Smooth muscle cell (in vitro differentiated cells): Measurements from ENCODE around the gene KHDC4. TPM values are rescaled to one million over a fixed set of nuclear protein-coding genes. Genes with fewer than 3 reads are reported as not detected.

Experiments used
- DNase-seq: peaks from one replicate; lab custom pipeline; 2025; ENCODE audit not compliant: unreplicated experiment; lab: John Stamatoyannopoulos, UW
- H2AFZ ChIP-seq: fragments of 200-600 bp; sonication (generic); 2 replicates; pipeline ENCODE4 v1.6.0; 2016; ENCODE audit warnings: antibody characterized with exemption, low read depth, mild to moderate bottlenecking
- H3F3A ChIP-seq: fragments of 200-600 bp; sonication (generic); 2 replicates; pipeline ENCODE4 v1.6.0; 2017; ENCODE audit warnings: antibody characterized with exemption, low read depth
- H3K27ac ChIP-seq: fragments of 200-600 bp; sonication (generic); 2 replicates; pipeline ENCODE4 v1.5.1; 2016; ENCODE audit warnings: low read depth, mild to moderate bottlenecking
- H3K27me3 ChIP-seq: fragments of 200-600 bp; sonication (generic); 2 replicates; pipeline ENCODE4 v1.6.1; 2016; ENCODE audit warnings: low read depth, mild to moderate bottlenecking
- H3K36me3 ChIP-seq: fragments of 200-600 bp; sonication (generic); 2 replicates; pipeline ENCODE4 v1.5.1; 2016; ENCODE audit warnings: low read depth
- H3K4me1 ChIP-seq: fragments of 200-600 bp; sonication (generic); 2 replicates; pipeline ENCODE4 v1.5.1; 2016; ENCODE audit warnings: low read depth
- H3K4me2 ChIP-seq: fragments of 200-600 bp; sonication (generic); 2 replicates; pipeline ENCODE4 v1.6.0; 2016; ENCODE audit warnings: mild to moderate bottlenecking
- H3K4me3 ChIP-seq: fragments of 200-600 bp; sonication (generic); 2 replicates; pipeline ENCODE4 v1.5.1; 2016; ENCODE audit warnings: mild to moderate bottlenecking
- H3K79me2 ChIP-seq: fragments of 200-600 bp; sonication (generic); 2 replicates; pipeline ENCODE4 v1.6.0; 2016; ENCODE audit warnings: low read depth, mild to moderate bottlenecking
- H3K9ac ChIP-seq: fragments of 200-600 bp; sonication (generic); 2 replicates; pipeline ENCODE4 v1.6.0; 2016; ENCODE audit warnings: low read depth
- H3K9me3 ChIP-seq: fragments of 200-600 bp; sonication (generic); replicated peaks from 2 replicates; pipeline ENCODE4 v1.5.1; 2016; ENCODE audit warnings: low read depth
- H4K20me1 ChIP-seq: fragments of 200-600 bp; sonication (generic); 2 replicates; pipeline ENCODE4 v1.6.0; 2016; ENCODE audit warnings: low read depth
- CTCF ChIP-seq: fragments of 200-600 bp; sonication (generic); IDR thresholded peaks from 2 replicates; pipeline ENCODE4 v1.5.1; 2017; ENCODE audit warnings: borderline replicate concordance, mild to moderate bottlenecking, antibody characterized with exemption; ENCODE audit not compliant: insufficient read depth, poor library complexity, severe bottlenecking
- WGBS: methylation state at CpG from one replicate; pipeline ENCODE4 v1.1.7; 2016; ENCODE audit warnings: low lambda C conversion rate; 5-methylcytosine and 5-hydroxymethylcytosine counted together
- polyA plus RNA-seq: library from polyadenylated mRNA; unstranded; fragments of >200 nt; fragmentation: Nextera tagmentation; extraction: Ambion mirVana; gene quantifications from 2 replicates; pipeline ENCODE4 v1.2.1, GENCODE V29; 2016
- total RNA-seq: library from RNA; depleted of rRNA; stranded (reverse); fragments of >200 nt; gene quantifications from 2 replicates; pipeline ENCODE4 v1.2.3, GENCODE V29; 2014

Gene KHDC4
- total RNA-seq (35.6 and 41.7 TPM in 2 replicates), polyA plus RNA-seq (14.9 and 18.3 TPM in 2 replicates)

GRCh38 chr1:155934097-155934935, at the start of gene KHDC4:
Gene KHDC4 (minus strand): TSS chr1:155934413. CDS start chr1:155934373, 40 bp downstream.
- no peak for TF ChIP-seq CTCF

GRCh38 chr1:155983191-155984024, 49.2 kb upstream of the KHDC4 start:
- H3K4me2 ChIP-seq, result peak overlapping the region; percentile 90
- peak; percentile 43 for DNase-seq
- no peaks in the 10 kb centered on the region for H3K27me3 ChIP-seq
- 9% methylated on average over 4 of the region's 4 CpGs for whole genome bisulfite sequencing
- H3K4me1 ChIP-seq, result peaks cover 40% of the 10 kb centered on the region
- TF ChIP-seq CTCF, result no peak
- H3K36me3 ChIP-seq, result no peaks in the 10 kb centered on the region
- H3F3A ChIP-seq, result peaks cover 32% of the 10 kb centered on the region
- no peaks in the 10 kb centered on the region for H4K20me1 ChIP-seq
- H3K27ac ChIP-seq, result peak overlapping the region; percentile 96
- peak overlapping the region; percentile 35 for H3K4me3 ChIP-seq
- H3K9me3 ChIP-seq, result no peaks in the 10 kb centered on the region
- peaks cover 33% of the 10 kb centered on the region for H3K79me2 ChIP-seq
- H2AFZ ChIP-seq, result peak overlapping the region; percentile 22
- H3K9ac ChIP-seq, result peak overlapping the region; percentile 77

More at GRCh38 chr1:155934097-155934935, at the start of gene KHDC4:
- WGBS, result 2% methylated on average over 50 of the region's 50 CpGs
- H3K27me3 ChIP-seq, result no peaks in the 10 kb centered on the region
- peak within 1 kb of the TSS; percentile 86 for H3K4me3 ChIP-seq
- H3K9me3 ChIP-seq, result no peaks in the 10 kb centered on the region
- peaks cover 48% of the 10 kb centered on the region for H3K79me2 ChIP-seq
- H2AFZ ChIP-seq, result peak within 1 kb of the TSS; percentile 56
- peaks cover 9% of the 10 kb centered on the region for H3F3A ChIP-seq
- peak within 1 kb of the TSS; percentile 99 for H3K4me2 ChIP-seq
- peak within 1 kb of the TSS; percentile 96 for H3K9ac ChIP-seq
- H3K36me3 ChIP-seq, result no peaks in the 10 kb centered on the region
- peaks cover 43% of the 10 kb centered on the region for H4K20me1 ChIP-seq
- DNase-seq, result peak; percentile 54
- H3K4me1 ChIP-seq, result peaks cover 30% of the 10 kb centered on the region
- peak within 1 kb of the TSS; percentile 81 for H3K27ac ChIP-seq

GRCh38 chr1:155982106-155982505, 47.9 kb upstream of the KHDC4 start:
- Histone ChIP-seq H3K4me1 (peaks cover 42% of the 10 kb centered on the region), H3F3A (peaks cover 32% of the 10 kb centered on the region), H3K4me2 (peak overlapping the region; percentile 90), H3K4me3 (no peak overlapping the region), H2AFZ (no peak overlapping the region), H3K27me3 (no peaks in the 10 kb centered on the region), H3K9ac (peak overlapping the region; percentile 77), H3K36me3 (no peaks in the 10 kb centered on the region), H3K79me2 (peaks cover 46% of the 10 kb centered on the region), H4K20me1 (peaks cover 4% of the 10 kb centered on the region), H3K27ac (peak overlapping the region; percentile 96), H3K9me3 (no peaks in the 10 kb centered on the region)
- no peak for DNase-seq
- TF ChIP-seq CTCF, result no peak
- 93% methylated on average over 7 of the region's 7 CpGs for WGBS
